HG03108 (cell line): ENCODE results near the gene TBC1D24.
A peak's percentile ranks its signal among the peaks of the same experiment; 100 is the strongest.

Source experiments
- ATAC-seq: cut with Tn5 transposase; IDR thresholded peaks from one replicate; pipeline ENCODE4 v1.9.1; 2021; ENCODE audit warnings: moderate library complexity; ENCODE audit not compliant: unreplicated experiment

TBC1D24 gene

DNA sequence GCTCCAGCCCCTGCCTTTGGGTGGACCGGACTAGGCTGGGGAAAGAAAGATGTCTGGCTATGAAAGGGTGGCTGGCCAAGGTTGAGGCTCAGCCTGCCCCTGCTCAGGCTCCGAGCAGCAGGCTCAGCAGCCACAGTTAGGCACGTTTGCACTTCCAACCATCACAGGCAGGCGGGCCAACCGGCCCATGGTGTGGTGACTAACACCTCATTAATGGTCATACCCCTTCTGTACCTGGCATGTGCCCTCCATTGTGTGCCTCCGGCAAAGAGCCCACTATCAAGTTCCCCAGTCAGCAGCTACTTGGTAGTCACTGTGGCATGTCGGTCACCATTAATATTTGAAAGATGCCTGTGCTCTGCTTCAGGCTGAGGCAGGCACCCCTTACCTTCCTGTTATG lies 6.7 kb downstream of the TBC1D24 start:
- no peak for ATAC-seq

DNA sequence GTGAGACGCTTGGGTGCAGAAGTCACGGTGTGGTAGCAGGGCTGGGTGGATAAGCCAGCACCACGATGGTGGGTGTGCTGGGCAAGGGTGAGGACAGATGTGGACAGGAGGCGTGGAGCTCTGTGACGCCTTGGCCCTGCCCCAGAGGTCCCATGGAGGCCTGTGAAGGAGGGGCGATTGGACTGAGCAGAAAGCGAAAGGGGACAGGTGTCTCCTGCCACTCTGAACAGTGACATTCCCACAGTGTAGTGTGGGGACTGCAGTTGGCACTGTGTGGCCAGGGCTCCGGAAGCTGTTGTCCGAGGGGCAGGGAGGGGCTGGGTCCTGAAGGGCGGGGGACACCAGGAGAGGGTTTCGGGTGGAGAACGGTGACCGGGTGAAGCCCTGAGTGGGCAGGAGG lies 7.3 kb downstream of the TBC1D24 start:
- no peak for ATAC-seq

DNA sequence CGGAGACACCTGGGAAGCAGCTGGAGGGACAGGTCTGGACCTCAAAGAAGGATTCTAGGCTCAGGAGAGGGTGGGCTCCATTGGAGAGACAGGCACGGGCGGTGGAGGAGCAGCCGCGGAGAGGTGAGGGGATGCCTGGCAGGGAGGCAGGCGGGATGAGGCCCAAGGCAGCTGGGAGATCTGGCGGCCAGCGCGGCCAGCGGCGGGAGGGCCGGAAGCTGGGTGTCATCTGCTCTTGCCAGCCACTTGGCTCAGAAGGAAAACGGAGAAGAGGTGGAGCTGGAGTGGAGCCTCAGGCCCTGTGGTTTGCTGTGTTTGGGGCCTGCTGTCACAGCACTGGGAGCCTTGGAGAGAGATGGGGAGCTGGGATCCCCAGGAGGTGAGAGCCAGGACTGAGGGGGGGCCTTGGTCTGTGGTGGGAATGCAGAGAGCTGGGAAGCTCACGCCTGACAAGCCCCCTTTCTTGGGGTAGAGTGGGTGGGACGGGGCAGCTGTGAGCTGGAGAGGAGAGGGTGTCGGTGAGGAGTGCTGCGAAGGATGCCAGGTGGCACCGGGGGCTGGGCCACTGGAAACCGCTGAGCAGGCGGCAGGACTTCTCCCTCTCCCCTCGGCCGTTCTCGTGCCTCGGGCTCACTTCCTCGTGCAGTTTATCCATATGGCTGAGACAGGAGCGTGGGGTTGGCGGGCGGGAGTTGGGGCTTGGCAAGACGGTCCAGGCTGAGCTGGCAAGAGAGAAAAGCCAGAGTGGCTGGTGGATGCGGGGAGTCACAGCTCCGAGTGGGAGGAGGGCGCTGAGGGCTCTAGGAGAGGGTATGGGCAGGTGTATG lies 8.0 kb downstream of the TBC1D24 start:
- ATAC-seq, result no peak

DNA sequence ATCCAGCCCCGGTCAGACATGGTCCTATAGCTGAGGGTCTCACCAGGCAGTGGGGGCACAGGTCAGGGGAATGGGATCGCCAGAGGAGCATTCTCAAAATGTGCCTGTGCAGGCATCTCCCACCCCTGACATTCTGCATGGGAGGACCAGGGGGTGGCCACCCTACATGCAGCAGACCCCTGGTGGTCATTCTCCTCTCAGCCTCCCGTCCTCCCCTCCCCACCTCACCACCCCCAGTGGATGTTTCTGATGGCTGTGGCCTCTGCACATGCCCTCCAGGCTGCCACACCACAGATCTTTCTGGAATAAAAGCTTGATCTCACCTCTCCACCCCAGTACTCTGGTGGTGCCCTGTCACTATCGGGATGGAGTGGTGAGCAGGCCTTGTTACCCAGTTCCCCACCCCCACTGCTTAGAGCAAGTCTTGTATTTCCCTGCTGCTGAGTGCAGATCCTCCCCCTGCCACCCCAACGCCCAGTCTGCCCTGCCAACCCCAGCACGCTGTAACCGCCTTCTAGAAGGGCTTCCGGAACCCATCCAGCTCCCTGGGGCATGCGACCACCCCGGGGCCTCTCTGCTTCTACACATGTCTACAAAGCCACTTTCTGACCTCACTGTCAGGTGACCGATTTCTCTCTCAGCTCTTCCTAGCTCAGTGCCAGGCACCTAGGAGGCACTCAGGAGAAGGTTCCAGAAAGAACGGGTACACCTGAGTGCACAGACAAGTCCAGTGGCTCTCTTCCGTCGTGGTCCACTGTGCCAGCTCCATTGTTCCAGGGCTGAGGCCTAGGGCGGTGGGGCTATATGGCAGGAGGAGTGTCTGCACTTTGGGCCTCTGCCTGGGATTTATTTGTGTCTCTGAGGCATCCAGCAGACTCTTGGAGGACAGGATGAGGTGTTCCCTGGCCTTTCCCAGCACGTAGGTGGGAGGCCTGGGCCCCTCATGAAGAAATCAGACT lies 9.3 kb downstream of the TBC1D24 start:
- no peak for ATAC-seq

DNA sequence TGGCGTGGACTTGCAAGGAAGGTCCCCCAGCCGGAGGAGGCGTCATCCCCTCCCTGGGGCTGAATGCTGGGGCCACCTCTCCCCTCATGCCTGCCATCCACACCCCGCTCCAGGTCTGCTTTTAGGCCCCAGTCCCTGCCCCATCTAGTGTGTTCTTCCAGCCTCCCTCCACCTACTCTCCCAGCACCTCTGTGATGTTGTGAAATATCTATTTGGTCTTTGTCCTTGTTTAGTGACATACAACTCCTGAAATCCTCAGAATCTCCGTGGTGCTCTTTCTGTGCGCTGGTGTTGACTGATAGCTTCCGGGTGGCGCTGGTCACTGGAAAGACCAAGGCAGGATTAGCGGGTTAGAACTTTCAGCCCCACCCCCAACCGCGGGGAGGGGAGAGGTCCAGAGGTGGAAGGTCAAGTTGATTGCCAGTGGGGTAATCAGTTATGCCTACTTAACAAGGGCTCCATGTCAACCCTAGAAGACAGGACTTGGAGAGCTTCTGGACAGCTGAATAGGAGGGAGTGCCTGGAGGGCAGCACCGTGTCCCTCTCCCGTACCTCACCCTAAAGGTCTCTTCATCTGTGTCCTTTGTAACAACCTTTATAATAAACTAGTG lies 10.1 kb downstream of the TBC1D24 start:
- ATAC-seq, result no peak

DNA sequence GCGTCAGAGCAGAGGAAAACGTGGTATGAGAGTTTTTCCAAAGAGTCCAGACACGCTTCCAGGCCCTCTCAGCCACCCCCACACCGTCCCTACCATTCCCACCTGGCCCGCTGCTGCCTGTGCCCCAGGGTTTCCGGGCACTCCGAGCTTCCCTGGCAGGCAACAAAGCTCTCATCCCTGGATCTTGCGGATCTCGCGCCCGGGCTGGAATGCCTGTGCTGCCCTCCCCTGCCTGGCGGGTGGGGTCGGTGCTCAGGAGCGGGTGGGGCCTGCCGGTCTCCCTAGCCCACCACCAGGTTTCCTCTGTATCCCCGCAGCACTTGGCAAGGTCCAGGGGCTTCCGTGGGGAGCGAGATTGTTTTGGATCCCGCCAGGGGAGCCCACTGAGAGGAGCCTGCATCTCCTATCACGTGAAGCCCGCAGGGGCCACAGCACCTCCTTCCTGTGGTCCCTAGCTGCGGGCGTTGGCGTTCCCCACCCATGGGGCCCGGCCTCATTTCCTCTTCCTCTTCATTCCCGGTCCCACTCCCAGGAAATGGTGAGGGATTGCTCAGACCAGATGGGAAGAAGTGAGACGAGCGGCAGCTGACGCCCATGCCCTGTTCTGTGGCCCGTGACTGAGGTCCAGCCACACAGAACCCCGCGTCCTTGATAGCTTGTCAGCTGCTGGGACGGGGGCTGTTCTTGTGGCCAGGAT lies 11.0 kb downstream of the TBC1D24 start:
- no peak for ATAC-seq

DNA sequence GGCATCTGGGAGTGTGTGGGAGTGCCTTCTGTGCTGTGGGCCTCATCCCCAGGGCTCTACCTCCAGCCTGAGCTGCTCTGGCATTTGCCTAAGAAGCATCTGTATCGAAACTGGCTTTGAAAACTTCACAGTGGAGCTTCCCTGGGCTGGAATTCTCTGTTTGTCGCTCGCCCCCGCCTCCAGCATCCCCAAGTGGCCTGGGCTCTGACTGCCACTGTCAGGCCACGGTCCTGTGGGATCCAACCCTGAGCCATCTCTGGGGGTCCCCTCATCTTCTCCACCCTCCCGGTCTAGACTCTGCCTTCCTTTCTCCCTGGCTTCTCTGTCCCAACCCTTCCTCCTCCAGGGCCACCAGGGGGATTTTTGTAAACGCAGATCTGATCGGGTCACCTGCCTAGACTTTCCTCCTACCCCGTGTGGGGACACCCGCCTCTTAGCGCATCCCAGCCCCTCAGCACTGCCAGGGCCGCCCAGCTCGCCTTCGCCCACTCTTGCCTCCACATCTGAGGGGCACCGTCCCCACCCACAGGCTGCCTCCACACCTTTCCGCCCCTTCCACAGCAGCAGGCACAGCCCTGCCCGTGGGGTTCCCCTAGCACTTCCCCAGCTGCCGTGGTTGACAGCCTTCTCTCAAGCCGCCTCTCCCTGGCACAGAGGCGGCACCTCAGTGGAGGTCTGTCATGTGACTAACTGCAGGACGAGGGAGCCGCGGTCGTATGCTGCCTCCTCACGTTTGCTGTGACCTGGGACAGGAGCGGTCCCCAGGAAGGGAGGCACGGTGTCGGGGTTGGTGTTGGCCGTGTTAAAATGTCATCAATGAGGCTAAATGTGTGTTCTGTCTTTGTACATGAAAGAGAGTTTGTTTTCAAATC lies 12.0 kb downstream of the TBC1D24 start:
- peak; percentile 82 for ATAC-seq

DNA sequence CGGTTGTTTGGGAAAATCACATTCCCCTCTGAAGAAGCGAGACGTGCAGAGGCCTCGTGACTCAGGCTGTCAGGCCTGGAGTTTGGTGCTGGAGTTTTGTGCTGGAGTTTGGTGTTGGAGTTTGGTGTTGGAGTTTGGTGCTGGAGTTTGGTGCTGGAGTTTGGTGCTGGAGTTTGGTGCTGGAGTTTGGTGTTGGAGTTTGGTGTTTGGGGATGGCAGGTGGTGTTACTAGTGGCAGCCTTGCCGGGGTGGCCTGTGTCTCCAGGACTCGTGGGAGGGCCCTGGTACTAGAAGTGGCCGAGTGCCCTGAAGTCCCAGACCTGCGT lies 12.6 kb downstream of the TBC1D24 start:
- no peak for ATAC-seq

DNA sequence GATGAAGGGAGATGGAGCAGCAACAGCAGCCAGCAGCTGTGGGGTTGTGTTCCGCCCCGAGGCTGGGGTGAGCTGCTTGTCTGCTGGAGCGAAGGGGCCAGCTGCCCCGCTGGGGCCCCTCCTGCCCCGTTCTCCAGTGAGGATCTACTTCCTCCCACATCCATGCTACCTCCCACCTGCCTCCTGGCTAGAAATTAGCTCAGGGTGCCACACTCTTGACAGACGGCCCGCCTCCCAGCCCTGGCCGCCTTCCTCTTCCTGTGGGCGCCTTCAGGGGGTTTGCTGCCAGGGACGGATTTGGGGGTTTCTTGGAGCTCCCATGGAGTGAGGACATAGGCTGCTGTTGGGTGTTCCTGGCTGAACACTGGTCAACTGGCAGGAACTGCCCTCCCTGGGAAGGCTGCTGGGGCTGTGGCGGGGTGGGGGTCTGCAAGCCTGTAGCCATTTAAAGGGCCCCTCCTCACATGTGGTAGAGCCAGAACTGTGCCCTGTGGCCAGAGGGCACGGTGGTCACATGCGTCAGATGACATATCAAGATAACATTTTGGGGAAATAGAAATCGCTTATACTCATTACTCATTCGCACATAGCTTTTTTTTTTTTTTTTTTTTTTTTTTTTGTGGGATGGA lies 13.1 kb downstream of the TBC1D24 start:
- ATAC-seq, result no peak

DNA sequence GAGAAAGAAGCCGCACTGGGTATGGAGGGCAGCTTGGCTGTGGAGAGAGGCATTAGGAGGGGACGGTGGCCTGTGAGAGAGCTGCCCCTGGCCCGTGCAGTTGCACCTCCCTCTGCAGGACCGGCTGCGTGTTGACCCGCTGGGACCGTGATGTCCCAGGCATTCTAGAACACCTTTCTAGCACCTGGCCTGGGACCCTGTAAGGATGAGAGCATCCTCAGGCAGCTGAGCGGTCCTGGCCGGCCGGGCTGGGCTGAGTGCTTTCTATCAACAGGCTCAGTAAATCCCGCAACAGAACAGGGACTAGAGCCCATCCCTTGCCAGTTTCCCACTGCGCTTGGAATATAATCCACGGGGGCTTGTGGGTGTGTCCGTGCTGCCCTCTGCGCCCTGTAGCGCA lies 14.7 kb downstream of the TBC1D24 start:
- ATAC-seq, result no peak

DNA sequence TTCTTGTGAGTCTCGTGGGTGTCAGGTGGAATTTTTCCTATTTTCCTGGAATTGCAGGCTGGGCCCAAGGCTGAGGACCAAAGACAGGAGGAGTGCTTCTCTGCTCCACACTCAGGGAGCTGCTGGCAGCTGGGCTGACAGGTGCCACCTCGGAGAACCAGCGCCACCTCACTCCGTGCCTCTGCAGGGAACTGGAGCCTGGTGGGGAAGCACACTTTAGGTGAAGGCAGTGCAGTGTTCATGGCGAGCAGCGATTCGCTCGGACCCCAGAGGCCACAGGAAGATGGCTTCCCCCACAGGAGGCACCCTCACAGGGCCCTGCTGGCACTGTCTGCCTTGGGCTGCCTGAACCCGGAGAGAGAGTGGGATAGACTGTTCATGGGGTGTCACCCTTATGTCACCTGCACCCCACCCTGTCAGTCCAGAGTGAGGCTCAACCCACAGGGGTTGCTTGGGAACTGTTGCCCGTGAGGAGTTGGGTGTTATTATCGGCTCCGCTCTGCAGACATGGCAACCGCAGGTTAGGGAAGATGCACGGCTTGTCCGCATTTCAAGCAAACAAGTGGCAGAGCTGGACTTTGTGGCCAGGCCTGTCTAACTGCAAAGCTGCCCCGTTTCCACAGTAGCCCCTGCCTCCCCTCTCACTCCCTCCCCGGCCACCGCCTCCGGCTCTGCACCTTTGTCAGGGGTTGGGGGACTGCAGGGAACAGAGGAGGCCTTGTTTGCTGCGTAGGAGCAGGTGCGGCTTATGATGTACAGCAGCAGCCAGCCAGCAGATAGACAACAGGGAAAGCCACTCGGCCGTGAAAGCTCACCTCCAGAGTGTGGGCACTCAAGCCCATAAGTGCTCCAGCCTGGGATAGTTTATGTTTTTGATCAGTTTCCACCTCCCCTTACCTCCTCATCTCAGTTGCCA lies 15.5 kb downstream of the TBC1D24 start:
- no peak for ATAC-seq

DNA sequence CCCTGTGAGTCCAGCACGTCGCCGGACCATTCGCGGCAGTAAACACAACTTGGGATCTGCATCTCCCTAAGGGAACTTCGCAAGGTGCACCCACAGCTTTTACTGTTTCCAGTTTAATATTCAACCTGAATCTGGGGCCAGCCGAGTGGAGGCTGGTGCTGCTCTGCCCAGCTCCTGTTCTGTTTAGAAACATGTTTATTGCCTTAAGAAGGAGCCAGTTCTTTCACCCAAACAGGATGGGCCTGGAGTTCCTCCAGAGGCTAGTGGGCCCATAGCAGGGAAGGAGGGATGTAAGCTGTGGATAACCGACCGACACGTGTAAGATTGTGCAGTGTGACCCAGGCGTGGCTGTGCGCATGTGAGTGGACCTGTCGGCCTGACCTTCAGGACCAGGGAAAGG lies 17.4 kb downstream of the TBC1D24 start:
- ATAC-seq, result no peak

DNA sequence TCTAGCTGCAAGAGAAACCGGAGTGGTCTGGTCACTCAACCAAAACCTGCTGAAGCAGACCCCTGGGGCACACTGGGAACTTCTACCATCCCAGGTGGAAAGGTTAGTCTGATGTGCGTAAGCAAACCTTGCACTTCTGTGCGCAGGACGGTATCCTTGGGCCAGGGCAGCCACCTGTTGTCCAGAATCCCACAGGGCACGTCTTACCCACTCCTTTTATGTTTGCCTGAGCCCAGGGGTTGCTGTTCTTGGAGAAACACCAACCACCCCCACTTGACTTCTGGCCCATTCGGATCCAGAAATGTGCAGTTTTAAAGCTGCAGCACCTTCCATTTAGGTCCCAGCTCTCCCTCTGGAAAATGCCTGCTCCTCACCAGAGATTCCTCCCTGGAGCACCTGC lies 18.7 kb downstream of the TBC1D24 start:
- no peak for ATAC-seq

DNA sequence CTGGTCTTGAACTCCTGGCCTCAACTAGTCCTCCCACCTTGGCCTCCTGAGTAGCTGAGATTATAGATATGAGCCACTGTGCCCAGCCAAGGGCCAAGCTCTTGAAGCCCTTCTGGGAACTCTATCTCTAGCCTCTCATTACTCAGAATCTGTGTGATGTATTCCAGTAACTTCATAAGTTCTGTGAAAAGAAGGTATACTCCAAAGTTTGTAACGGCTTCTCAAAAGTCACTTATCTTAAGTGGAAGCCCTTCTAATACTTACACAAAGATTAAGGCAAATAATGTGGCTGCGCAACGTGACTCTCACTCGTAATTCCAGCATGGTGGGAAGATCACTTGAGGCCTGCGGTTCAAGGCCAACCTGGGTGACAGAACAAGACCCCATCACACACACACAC lies 19.7 kb downstream of the TBC1D24 start:
- ATAC-seq, result no peak

DNA sequence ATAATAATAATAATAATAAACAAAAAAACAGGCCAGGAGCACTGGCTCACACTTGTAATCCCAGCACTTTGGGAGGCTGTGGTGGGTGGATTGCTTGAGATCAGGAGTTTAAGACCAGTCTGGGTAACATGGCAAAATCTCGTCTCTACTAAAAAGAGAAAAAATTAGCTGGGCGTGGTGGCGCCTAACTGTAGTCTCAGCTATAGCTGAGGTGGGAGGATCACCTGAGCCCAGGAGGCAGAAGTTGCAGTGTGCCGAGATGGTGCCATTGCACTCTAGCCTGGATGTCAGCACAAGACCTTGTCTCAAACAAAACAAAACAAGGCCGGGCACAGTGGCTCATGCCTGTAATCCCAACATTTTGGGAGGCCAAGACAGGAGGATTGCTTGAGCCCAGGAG lies 20.1 kb downstream of the TBC1D24 start:
- ATAC-seq, result no peak

DNA sequence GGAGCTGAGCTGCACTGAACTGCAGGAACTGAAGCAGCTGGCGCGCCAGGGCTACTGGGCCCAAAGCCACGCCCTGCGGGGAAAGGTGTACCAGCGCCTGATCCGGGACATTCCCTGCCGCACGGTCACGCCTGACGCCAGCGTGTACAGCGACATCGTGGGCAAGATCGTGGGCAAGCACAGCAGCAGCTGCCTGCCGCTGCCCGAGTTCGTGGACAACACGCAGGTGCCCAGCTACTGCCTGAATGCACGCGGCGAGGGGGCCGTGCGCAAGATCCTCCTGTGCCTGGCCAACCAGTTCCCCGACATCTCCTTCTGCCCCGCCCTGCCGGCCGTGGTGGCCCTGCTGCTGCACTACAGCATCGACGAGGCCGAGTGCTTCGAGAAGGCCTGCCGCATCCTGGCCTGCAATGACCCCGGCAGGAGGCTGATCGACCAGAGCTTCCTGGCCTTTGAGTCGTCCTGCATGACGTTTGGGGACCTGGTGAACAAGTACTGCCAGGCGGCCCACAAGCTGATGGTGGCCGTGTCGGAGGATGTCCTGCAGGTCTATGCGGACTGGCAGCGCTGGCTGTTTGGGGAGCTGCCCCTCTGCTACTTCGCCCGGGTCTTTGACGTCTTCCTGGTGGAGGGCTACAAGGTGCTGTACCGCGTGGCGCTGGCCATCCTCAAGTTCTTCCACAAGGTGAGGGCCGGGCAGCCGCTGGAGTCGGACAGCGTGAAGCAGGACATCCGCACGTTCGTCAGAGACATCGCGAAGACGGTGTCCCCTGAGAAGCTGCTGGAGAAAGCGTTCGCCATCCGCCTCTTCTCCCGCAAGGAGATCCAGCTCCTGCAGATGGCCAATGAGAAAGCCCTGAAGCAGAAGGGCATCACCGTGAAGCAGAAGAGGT lies 21.5 kb downstream of the TBC1D24 start:
- no peak for ATAC-seq

DNA sequence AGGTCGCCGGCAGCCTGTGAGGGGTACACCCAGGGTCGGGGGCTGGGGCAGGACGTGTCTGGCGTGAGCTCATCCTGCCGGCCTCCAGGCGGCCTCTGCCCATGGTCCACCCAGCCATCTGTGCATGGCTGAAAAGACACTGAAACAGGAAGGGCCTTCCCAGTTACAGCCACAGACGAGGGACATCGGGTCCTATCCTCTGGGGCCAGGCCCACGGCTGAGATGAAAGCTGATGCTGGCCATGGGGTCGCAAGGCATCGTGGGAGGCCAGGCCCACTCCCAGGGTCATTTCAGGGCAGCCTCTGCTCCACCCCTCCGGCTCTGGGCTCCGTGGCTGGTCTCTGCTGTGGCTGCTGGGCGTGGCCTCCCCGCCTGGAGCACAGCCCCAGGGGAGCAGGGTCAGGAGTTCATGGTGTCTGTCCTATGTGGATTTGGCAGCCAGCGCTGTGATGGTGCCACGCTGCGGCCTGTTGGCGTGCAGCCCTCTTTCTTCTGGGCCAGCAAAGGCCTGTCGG lies 22.2 kb downstream of the TBC1D24 start:
- ATAC-seq, result no peak
